Duodenal mucosa (tissue), 2 donors: Measurements from ENCODE around the gene SLC9A9.

Experiments
- H3K27ac ChIP-seq: one replicate; pipeline ENCODE4 v1.7.0; 2013; ENCODE audit warnings: low read depth, low read length
- H3K27me3 ChIP-seq, 2 donors: one replicate each; pipeline ENCODE4 v1.7.0; 2013; ENCODE audit warnings: low read length in 2 of 2, control low read depth in 1 of 2; ENCODE audit not compliant: insufficient read depth in 2 of 2, control insufficient read depth in 1 of 2
- H3K36me3 ChIP-seq, 2 donors: one replicate each; pipeline ENCODE4 v1.7.0; 2013; ENCODE audit warnings: low read length in 2 of 2, control low read depth in 1 of 2; ENCODE audit not compliant: insufficient read depth in 2 of 2, control insufficient read depth in 1 of 2
- H3K4me1 ChIP-seq, 2 donors: one replicate each; pipeline ENCODE4 v1.7.0; 2013; ENCODE audit warnings: low read length in 2 of 2, control low read depth in 1 of 2; ENCODE audit not compliant: insufficient read depth in 2 of 2, control insufficient read depth in 1 of 2
- H3K4me3 ChIP-seq, 2 donors: one replicate each; pipeline ENCODE4 v1.7.0; 2013; ENCODE audit warnings: low read length in 2 of 2, low read depth in 1 of 2
- H3K9ac ChIP-seq, 2 donors: one replicate each; pipeline ENCODE4 v1.7.0; 2013; ENCODE audit warnings: low read length in 2 of 2, low read depth in 1 of 2
- H3K9me3 ChIP-seq, 2 donors: one replicate each; pipeline ENCODE4 v1.7.0; 2013; ENCODE audit warnings: low read length in 2 of 2, control low read depth in 1 of 2; ENCODE audit not compliant: control insufficient read depth in 1 of 2

SLC9A9 gene

GRCh38 chr3:143354342-143354741 lies 493.9 kb downstream of the SLC9A9 start:
- Histone ChIP-seq H3K27me3 (no peaks in the 10 kb centered on the region), H3K36me3 (no peaks in the 10 kb centered on the region), H3K9me3 (no peaks in the 10 kb centered on the region), H3K27ac (no peak overlapping the region), H3K4me1 (peaks cover 4 to 12% of the 10 kb centered on the region in 2 donors), H3K4me3 (no peak overlapping the region), H3K9ac (no peak overlapping the region)

GRCh38 chr3:143352850-143353550 lies 495.3 kb downstream of the SLC9A9 start:
- Histone ChIP-seq H3K27me3 (no peaks in the 10 kb centered on the region), H3K4me3 (no peak overlapping the region), H3K9ac (no peak overlapping the region), H3K4me1 (peaks cover 4 to 5% of the 10 kb centered on the region in 2 donors), H3K27ac (no peak overlapping the region), H3K36me3 (no peaks in the 10 kb centered on the region), H3K9me3 (no peaks in the 10 kb centered on the region)

GRCh38 chr3:143351895-143352608 lies 496.2 kb downstream of the SLC9A9 start:
- Histone ChIP-seq H3K27ac (no peak overlapping the region), H3K9ac (no peak overlapping the region), H3K27me3 (no peaks in the 10 kb centered on the region), H3K4me1 (peaks cover 4 to 5% of the 10 kb centered on the region in 2 donors), H3K9me3 (no peaks in the 10 kb centered on the region), H3K36me3 (no peaks in the 10 kb centered on the region), H3K4me3 (no peak overlapping the region)

- Histone ChIP-seq H3K9ac (no peak overlapping the region), H3K27ac (no peak overlapping the region), H3K4me3 (no peak overlapping the region), H3K27me3 (no peaks in the 10 kb centered on the region), H3K4me1 (peaks cover 4 to 5% of the 10 kb centered on the region in 2 donors), H3K36me3 (no peaks in the 10 kb centered on the region), H3K9me3 (no peaks in the 10 kb centered on the region)
Measured at GRCh38 chr3:143351354-143351753, 496.9 kb downstream of the SLC9A9 start.

GRCh38 chr3:143349455-143349854 lies 498.8 kb downstream of the SLC9A9 start:
- no peaks in the 10 kb centered on the region for H3K27me3 ChIP-seq
- H3K4me1 ChIP-seq, result peaks cover 4 to 5% of the 10 kb centered on the region in 2 donors

GRCh38 chr3:143348486-143349327 lies 499.6 kb downstream of the SLC9A9 start:
- peaks cover 4 to 5% of the 10 kb centered on the region in 2 donors for H3K4me1 ChIP-seq
- H3K9me3 ChIP-seq, result no peaks in the 10 kb centered on the region
- H3K9ac ChIP-seq, result no peak overlapping the region
- H3K27ac ChIP-seq, result no peak overlapping the region
- no peak overlapping the region for H3K4me3 ChIP-seq
- no peaks in the 10 kb centered on the region for H3K36me3 ChIP-seq
- H3K27me3 ChIP-seq, result no peaks in the 10 kb centered on the region

More at GRCh38 chr3:143349455-143349854, 498.8 kb downstream of the SLC9A9 start:
- H3K36me3 ChIP-seq, result no peaks in the 10 kb centered on the region
- H3K9me3 ChIP-seq, result no peaks in the 10 kb centered on the region
- no peak overlapping the region for H3K9ac ChIP-seq
- no peak overlapping the region for H3K4me3 ChIP-seq
- H3K27ac ChIP-seq, result no peak overlapping the region

- no peaks in the 10 kb centered on the region for H3K9me3 ChIP-seq
- no peaks in the 10 kb centered on the region for H3K36me3 ChIP-seq
- no peak overlapping the region for H3K4me3 ChIP-seq
- H3K27me3 ChIP-seq, result no peaks in the 10 kb centered on the region
- no peak overlapping the region for H3K9ac ChIP-seq
- no peak overlapping the region for H3K27ac ChIP-seq
- H3K4me1 ChIP-seq, result no peaks in the 10 kb centered on the region
Measured at GRCh38 chr3:143344516-143345165, 503.6 kb downstream of the SLC9A9 start.

- no peak overlapping the region for H3K27ac ChIP-seq
- H3K27me3 ChIP-seq, result no peaks in the 10 kb centered on the region
- no peaks in the 10 kb centered on the region for H3K36me3 ChIP-seq
- no peak overlapping the region for H3K4me3 ChIP-seq
- no peaks in the 10 kb centered on the region for H3K9me3 ChIP-seq
- no peaks in the 10 kb centered on the region for H3K4me1 ChIP-seq
- no peak overlapping the region for H3K9ac ChIP-seq
Measured at GRCh38 chr3:143343944-143344343, 504.3 kb downstream of the SLC9A9 start.

GRCh38 chr3:143343031-143343430 lies 505.2 kb downstream of the SLC9A9 start:
- H3K27me3 ChIP-seq, result no peaks in the 10 kb centered on the region
- no peaks in the 10 kb centered on the region for H3K9me3 ChIP-seq
- no peaks in the 10 kb centered on the region for H3K36me3 ChIP-seq
- H3K27ac ChIP-seq, result no peak overlapping the region
- H3K4me1 ChIP-seq, result no peaks in the 10 kb centered on the region
- no peak overlapping the region for H3K9ac ChIP-seq
- no peak overlapping the region for H3K4me3 ChIP-seq
